22Rv1 (cell line): ENCODE results near the gene NEMP1.
A peak's percentile ranks its signal among the peaks of the same experiment; 100 is the strongest.

Source experiments
- H3K27ac ChIP-seq: fragments of 450-650 bp; 2 replicates; pipeline ENCODE4 v1.5.1; 2017
- CTCF ChIP-seq: fragments of 450-650 bp; IDR thresholded peaks from 2 replicates; pipeline ENCODE4 v1.5.1; 2017; ENCODE audit warnings: mild to moderate bottlenecking
- ZFX ChIP-seq: fragments of 450-650 bp; IDR thresholded peaks from 2 replicates; pipeline ENCODE4 v1.6.1; 2017; ENCODE audit warnings: antibody characterized with exemption, borderline replicate concordance

The NEMP1 gene

GRCh38 chr12:57091638-57092528 lies 13.3 kb upstream of the NEMP1 start:
- TF ChIP-seq ZFX (no peak), CTCF (no peak)
- peak overlapping the region; percentile 97; the same call in 1 of the 2 replicates for H3K27ac ChIP-seq

GRCh38 chr12:57090924-57091637 lies 12.5 kb upstream of the NEMP1 start:
- H3K27ac ChIP-seq: peak overlapping the region; percentile 97

GRCh38 chr12:57090490-57090889 lies 11.9 kb upstream of the NEMP1 start:
- no peak for TF ChIP-seq CTCF
- no peak for TF ChIP-seq ZFX
- peak overlapping the region; percentile 97 for H3K27ac ChIP-seq

More at GRCh38 chr12:57090924-57091637, 12.5 kb upstream of the NEMP1 start:
- TF ChIP-seq ZFX: no peak
- TF ChIP-seq CTCF: no peak

- peak overlapping the region; percentile 97 for H3K27ac ChIP-seq
- no peak for TF ChIP-seq ZFX
- TF ChIP-seq CTCF: no peak
These were observed 11.0 kb upstream of the NEMP1 start for GRCh38 chr12:57089271-57090245.

- H3K27ac ChIP-seq: peak within 1 kb of the TSS; percentile 97
- TF ChIP-seq ZFX: no peak
- TF ChIP-seq CTCF: no peak
These were observed 10.0 kb upstream of the NEMP1 start, which contains the start of gene NAB2 for GRCh38 chr12:57088354-57089270. TSS of gene NAB2 (plus strand) at chr12:57089114. CDS start at chr12:57089272, 158 bp downstream.
